ENCODE results near the gene CRACDL.

DNA sequence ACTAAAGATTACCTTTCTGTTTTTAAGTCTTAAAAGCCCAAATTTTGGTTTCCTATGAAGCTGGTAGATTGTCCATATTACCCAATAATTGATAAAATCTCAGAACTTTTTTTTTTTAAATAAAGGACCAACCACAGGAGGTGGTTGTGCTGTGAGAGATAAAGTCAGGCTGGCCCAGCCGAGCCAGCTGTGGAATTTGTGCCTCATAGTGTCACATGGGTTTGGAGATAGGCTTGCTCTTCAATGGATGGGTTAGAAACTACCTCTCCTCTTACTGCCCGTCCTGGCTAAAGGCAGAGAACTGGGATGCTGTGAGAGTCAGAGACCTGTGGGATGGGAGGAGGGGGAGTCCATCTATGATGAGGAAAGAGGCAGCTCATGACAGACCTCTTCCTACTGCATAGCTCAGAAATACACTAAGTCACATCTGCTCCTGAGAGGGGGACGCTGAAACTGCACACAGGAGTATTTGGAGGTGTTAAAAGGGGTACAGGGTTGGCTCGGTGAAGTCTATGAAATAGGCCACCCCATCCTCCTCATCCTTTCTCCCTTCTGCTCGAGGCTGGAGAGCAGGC is 105.4 kb downstream of the CRACDL start:
- TF ChIP-seq CTCF (optimal IDR thresholded peaks at IDR 0.05 in 1 of 3, IDR thresholded peaks at IDR 0.05 in 1 of 3, conservative IDR thresholded peaks at IDR 0.05 in 1 of 3; ENCODE audit: extremely low read depth in 1 of 3, insufficient read depth in 2 of 3, low read length in 3 of 3) (no peak), EZH2 (IDR thresholded peaks at IDR 0.05; ENCODE audit: low read length) (no peak)

All from keratinocyte (primary cell).